BLaER1 (cell line): Measurements from ENCODE around the gene SLC25A39.

Experiments
- H3K27ac ChIP-seq: shearing (Covaris generic); formaldehyde crosslinking; 2 replicates; pipeline ENCODE4 v1.8.1; 2022
- H3K27me3 ChIP-seq: shearing (Covaris generic); formaldehyde crosslinking; 2 replicates; pipeline ENCODE4 v1.8.1; 2022
- H3K36me3 ChIP-seq: shearing (Covaris generic); formaldehyde crosslinking; 2 replicates; pipeline ENCODE4 v1.8.1; 2022
- H3K4me1 ChIP-seq: shearing (Covaris generic); formaldehyde crosslinking; 2 replicates; pipeline ENCODE4 v1.8.1; 2022
- H3K4me2 ChIP-seq: shearing (Covaris generic); formaldehyde crosslinking; 2 replicates; pipeline ENCODE4 v1.8.1; 2022
- H3K4me3 ChIP-seq: shearing (Covaris generic); formaldehyde crosslinking; 2 replicates; pipeline ENCODE4 v1.8.1; 2022
- H3K9ac ChIP-seq: shearing (Covaris generic); formaldehyde crosslinking; 2 replicates; pipeline ENCODE4 v1.8.1; 2022
- H3K9me3 ChIP-seq: shearing (Covaris generic); formaldehyde crosslinking; 2 replicates; pipeline ENCODE4 v1.8.1; 2022
- H4K20me1 ChIP-seq: shearing (Covaris generic); formaldehyde crosslinking; 2 replicates; pipeline ENCODE4 v1.8.1; 2022
- Cebpa-rat ChIP-seq: shearing (Covaris generic); IDR thresholded peaks from 2 replicates; pipeline ENCODE4 v1.8.1; 2022

The SLC25A39 gene

DNA sequence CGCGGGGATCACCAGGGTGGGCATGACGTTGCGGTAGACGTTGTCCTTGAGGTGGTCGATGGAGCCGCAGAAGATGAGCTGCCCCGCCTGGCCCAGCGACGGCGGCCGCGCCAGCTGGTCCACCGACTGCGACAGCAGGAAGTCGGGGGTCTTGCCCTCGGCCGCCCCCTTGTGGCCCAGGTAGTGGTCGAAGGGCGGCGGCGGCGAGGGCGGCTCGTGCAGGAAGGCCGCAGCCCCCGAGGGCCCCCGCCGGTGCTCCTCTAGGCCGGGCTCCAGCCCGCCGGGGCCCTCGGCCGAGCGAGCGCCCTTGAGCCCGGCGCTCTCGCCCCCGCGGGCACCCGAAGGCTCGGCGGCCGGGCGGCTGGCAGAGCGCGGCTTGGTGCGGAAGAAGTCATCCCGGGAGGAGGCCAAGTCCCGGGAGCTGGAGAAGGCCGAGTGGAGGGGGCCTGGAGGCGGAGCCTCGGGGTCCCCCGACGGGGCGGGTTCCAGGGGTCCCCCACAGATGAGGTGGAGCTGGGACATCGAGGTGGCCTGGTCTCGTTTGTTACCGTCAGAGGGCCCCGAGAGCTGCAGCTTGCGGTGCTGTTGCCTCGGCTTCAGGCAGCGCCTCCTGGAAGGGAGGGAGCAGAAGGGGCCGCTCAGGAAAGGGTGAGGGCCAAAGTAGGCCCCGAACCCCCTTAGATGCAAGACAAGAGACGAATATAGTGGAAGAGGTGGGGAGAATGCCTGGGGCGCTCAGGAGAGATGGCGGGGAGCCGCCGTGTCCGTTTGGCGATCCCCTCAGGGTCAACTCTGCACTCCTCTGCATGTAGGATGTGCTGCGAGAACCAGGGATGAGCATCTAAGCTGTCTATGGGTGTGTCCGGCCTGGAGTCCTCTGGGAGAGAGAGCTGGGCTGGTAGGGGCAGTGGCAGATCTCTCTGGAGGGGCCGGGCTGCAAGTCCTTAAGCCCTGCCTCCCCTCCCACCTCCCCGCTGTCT is 30.2 kb upstream of the SLC25A39 start:
- TF ChIP-seq Cebpa-rat, result no peak
- Histone ChIP-seq H3K4me3 (peak overlapping the region; percentile 62), H3K9me3 (no peaks in the 10 kb centered on the region), H3K9ac (0 out of 2 replicates have a peak overlapping the region, but pooled peaks have one; percentile 12), H3K4me2 (peak overlapping the region; percentile 87), H3K27me3 (peaks cover 31% of the 10 kb centered on the region), H3K27ac (no peak overlapping the region), H3K36me3 (peaks cover 63% of the 10 kb centered on the region), H3K4me1 (peaks cover 41% of the 10 kb centered on the region), H4K20me1 (peaks cover 81% of the 10 kb centered on the region)

DNA sequence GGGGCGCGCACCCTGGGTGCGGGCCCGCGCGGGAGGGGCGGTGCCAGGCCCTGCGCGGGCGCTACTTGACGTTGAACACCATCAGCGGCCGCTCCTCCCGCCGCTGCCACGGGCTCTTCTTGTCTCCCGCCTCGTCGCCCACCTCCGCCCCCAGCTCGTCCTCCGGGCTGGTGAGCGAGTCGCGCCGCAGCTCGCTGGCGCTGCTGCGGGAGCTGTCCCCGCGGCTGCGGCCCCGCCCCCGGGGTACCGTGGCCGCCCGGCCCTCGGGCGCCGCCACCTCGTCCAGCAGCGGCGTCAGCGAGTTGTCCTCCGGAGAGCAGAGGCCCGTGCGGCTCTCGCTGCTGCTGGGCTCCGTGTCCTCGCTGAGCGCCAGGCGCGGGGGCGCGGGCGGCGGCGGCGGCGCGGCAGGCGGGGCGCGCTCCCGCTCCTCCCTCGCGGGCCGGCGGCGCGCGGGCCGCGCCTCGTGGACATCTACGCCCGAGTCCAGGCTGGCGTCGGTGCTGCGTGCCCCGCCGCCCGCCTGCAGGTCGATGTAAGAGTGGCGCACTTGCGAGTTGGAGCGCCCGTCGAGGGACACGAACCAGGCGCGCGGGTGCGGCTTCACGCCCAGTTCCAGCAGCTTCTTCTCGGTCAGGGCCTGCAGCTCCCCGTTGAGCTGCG is 29.2 kb upstream of the SLC25A39 start:
- Histone ChIP-seq H3K4me1 (peaks cover 42% of the 10 kb centered on the region), H3K4me3 (peak overlapping the region; percentile 62), H3K9ac (peak overlapping the region; percentile 69), H4K20me1 (peaks cover 84% of the 10 kb centered on the region), H3K36me3 (peaks cover 66% of the 10 kb centered on the region), H3K9me3 (no peaks in the 10 kb centered on the region), H3K4me2 (peak overlapping the region; percentile 87), H3K27ac (no peak overlapping the region), H3K27me3 (peaks cover 31% of the 10 kb centered on the region)
- TF ChIP-seq Cebpa-rat, result no peak

DNA sequence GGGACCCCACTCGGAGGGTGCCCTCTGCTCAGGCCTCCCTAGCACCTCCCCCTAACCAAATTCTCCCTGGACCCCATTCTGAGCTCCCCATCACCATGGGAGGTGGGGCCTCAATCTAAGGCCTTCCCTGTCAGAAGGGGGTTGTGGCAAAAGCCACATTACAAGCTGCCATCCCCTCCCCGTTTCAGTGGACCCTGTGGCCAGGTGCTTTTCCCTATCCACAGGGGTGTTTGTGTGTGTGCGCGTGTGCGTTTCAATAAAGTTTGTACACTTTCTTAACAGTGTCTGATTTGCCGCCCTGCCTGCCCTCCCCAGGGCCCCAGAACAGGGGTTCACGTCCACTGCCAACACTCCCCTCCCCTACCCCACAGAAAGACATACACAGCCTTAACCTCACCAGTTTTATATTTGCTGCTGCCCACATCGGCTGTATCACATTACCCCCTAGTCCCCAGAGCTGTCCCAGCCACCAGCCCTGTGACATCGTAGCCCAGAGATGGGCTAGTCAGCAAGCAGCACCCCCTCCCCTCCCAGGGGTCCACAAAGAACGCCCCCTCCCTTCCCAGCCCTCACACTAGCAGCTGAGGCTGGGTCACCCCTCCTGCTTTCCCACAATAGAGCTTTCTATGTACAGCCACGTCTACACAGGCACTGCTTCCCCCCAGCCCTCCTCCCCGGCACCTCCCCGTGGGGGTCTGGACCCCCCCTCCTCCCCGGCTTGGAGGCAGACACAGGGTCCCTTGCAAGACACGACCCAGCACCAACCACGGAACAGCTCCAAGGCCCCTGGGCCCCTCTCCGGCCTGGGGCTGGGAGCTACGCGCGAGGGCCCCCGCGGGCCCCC is 28.4 kb upstream of the SLC25A39 start:
- peaks cover 82% of the 10 kb centered on the region for H4K20me1 ChIP-seq
- H3K4me3 ChIP-seq, result peak overlapping the region; percentile 62
- no peaks in the 10 kb centered on the region for H3K9me3 ChIP-seq
- H3K27ac ChIP-seq, result no peak overlapping the region
- peaks cover 31% of the 10 kb centered on the region for H3K27me3 ChIP-seq
- peak overlapping the region; percentile 87 for H3K4me2 ChIP-seq
- no peak for TF ChIP-seq Cebpa-rat
- H3K36me3 ChIP-seq, result peaks cover 61% of the 10 kb centered on the region
- H3K4me1 ChIP-seq, result peaks cover 42% of the 10 kb centered on the region
- peak overlapping the region; percentile 69; the same call in 1 of the 2 replicates for H3K9ac ChIP-seq

DNA sequence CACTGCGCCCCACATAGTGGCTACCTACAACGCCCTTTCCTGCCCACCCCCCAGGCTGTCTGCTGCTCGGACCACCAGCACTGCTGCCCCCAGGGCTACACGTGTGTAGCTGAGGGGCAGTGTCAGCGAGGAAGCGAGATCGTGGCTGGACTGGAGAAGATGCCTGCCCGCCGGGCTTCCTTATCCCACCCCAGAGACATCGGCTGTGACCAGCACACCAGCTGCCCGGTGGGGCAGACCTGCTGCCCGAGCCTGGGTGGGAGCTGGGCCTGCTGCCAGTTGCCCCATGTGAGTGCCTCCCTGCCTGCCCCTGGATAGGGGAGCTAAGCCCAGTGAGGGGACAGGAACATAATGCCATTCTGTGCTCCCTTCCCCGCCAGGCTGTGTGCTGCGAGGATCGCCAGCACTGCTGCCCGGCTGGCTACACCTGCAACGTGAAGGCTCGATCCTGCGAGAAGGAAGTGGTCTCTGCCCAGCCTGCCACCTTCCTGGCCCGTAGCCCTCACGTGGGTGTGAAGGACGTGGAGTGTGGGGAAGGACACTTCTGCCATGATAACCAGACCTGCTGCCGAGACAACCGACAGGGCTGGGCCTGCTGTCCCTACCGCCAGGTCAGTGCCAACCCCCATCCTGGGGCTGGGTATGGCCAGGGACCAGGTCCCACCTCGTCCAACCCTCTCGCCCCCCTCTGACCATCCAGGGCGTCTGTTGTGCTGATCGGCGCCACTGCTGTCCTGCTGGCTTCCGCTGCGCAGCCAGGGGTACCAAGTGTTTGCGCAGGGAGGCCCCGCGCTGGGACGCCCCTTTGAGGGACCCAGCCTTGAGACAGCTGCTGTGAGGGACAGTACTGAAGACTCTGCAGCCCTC is 27.6 kb upstream of the SLC25A39 start:
- Histone ChIP-seq H3K9ac (no peak overlapping the region), H3K9me3 (no peaks in the 10 kb centered on the region), H3K4me1 (peaks cover 49% of the 10 kb centered on the region), H3K36me3 (peaks cover 58% of the 10 kb centered on the region), H3K27ac (no peak overlapping the region), H4K20me1 (peaks cover 77% of the 10 kb centered on the region), H3K27me3 (peaks cover 31% of the 10 kb centered on the region), H3K4me2 (no peak overlapping the region), H3K4me3 (no peak overlapping the region)
- no peak for TF ChIP-seq Cebpa-rat

DNA sequence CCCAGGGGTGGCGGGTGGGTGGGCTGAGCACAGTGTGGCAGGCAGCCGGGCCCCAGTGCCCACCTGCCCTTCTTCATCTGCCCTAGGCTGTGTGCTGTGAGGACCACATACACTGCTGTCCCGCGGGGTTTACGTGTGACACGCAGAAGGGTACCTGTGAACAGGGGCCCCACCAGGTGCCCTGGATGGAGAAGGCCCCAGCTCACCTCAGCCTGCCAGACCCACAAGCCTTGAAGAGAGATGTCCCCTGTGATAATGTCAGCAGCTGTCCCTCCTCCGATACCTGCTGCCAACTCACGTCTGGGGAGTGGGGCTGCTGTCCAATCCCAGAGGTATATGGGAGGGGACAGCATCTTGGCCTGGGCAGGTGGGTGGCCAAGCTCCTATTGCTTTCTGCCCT is 26.8 kb upstream of the SLC25A39 start:
- Histone ChIP-seq H3K9me3 (no peaks in the 10 kb centered on the region), H3K27me3 (peaks cover 31% of the 10 kb centered on the region), H3K36me3 (peaks cover 57% of the 10 kb centered on the region), H4K20me1 (peaks cover 79% of the 10 kb centered on the region), H3K4me3 (no peak overlapping the region), H3K27ac (no peak overlapping the region), H3K4me2 (no peak overlapping the region), H3K4me1 (peaks cover 57% of the 10 kb centered on the region), H3K9ac (no peak overlapping the region)
- no peak for TF ChIP-seq Cebpa-rat

DNA sequence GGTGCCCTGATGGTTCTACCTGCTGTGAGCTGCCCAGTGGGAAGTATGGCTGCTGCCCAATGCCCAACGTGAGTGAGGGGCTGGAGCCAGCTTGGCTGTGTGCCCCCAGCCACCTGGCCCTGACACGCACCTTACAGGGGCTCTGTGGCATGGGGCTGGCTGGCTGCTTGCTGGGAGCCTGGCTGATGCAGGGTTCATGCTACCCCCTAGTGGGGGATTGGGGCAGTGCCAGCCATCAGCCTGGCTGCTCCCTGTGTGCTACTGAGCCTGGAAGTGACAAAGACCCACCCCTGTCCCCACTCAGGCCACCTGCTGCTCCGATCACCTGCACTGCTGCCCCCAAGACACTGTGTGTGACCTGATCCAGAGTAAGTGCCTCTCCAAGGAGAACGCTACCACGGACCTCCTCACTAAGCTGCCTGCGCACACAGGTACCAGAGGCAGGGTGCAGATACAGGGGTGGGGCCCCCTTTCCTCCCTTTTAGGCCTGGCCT is 26.2 kb upstream of the SLC25A39 start:
- H3K9ac ChIP-seq, result no peak overlapping the region
- H3K9me3 ChIP-seq, result no peaks in the 10 kb centered on the region
- H3K4me1 ChIP-seq, result peaks cover 62% of the 10 kb centered on the region
- no peak overlapping the region for H3K4me2 ChIP-seq
- no peak overlapping the region for H3K27ac ChIP-seq
- peaks cover 79% of the 10 kb centered on the region for H4K20me1 ChIP-seq
- TF ChIP-seq Cebpa-rat, result no peak
- peaks cover 31% of the 10 kb centered on the region for H3K27me3 ChIP-seq
- H3K4me3 ChIP-seq, result no peak overlapping the region
- peaks cover 51% of the 10 kb centered on the region for H3K36me3 ChIP-seq

DNA sequence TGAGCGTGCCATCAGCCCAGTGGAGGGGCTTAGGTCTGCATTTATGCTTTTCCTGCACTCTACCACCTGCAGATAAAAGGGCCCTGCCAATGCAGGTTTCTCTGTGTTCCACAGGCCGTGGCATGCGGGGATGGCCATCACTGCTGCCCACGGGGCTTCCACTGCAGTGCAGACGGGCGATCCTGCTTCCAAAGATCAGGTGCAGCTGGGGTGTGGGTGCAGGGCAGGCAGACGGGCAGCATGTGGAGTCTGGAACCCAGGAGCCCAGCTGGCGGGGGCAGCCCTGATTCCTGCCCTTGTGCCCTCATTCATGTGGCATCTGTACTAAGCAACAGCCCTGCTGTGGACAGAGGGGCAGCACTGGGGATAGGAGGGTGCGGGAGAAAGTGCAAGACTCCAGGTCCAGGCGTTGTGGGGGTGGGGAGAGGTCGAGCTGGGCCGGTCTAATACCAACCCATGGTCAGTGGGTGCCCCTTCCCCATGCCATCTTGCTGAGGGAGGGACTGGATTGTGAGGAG is 25.0 kb upstream of the SLC25A39 start:
- H3K27me3 ChIP-seq, result peaks cover 26% of the 10 kb centered on the region
- H3K4me2 ChIP-seq, result peak overlapping the region; percentile 92; the same call in 1 of the 2 replicates
- no peak for TF ChIP-seq Cebpa-rat
- no peak overlapping the region for H3K4me3 ChIP-seq
- H3K36me3 ChIP-seq, result peaks cover 42% of the 10 kb centered on the region
- no peak overlapping the region for H3K9ac ChIP-seq
- H3K27ac ChIP-seq, result 0 out of 2 replicates have a peak overlapping the region, but pooled peaks have one; percentile 9
- H4K20me1 ChIP-seq, result peaks cover 67% of the 10 kb centered on the region
- no peaks in the 10 kb centered on the region for H3K9me3 ChIP-seq
- H3K4me1 ChIP-seq, result peaks cover 55% of the 10 kb centered on the region

DNA sequence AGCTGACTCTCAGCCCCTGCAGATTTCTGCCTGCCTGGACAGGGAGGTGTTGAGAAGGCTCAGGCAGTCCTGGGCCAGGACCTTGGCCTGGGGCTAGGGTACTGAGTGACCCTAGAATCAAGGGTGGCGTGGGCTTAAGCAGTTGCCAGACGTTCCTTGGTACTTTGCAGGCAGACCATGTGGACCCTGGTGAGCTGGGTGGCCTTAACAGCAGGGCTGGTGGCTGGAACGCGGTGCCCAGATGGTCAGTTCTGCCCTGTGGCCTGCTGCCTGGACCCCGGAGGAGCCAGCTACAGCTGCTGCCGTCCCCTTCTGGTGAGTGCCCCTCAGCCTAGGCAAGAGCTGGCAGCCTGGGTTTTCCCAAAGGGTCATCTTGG is 24.4 kb upstream of the SLC25A39 start:
- peaks cover 42% of the 10 kb centered on the region for H3K36me3 ChIP-seq

More for the DNA sequence above, 24.4 kb upstream of the SLC25A39 start:
- Histone ChIP-seq H4K20me1 (peaks cover 64% of the 10 kb centered on the region), H3K9ac (no peak overlapping the region), H3K4me3 (no peak overlapping the region), H3K27ac (peak overlapping the region; percentile 62), H3K9me3 (no peaks in the 10 kb centered on the region), H3K27me3 (peaks cover 20% of the 10 kb centered on the region), H3K4me2 (peak overlapping the region; percentile 92), H3K4me1 (peaks cover 56% of the 10 kb centered on the region)
- no peak for TF ChIP-seq Cebpa-rat
